SK-N-SH (cell line): Measurements from ENCODE around the gene FCHSD2. TPM values are rescaled to one million over a fixed set of nuclear protein-coding genes. Genes with fewer than 3 reads are reported as not detected.

Source experiments
- CTCF ChIA-PET: fragments of 300-600, 350-600 bp; formaldehyde crosslinking; extraction: SDS; loops from one replicate; lab custom pipeline; 2021; lab: Yijun Ruan, JAX
- POLR2A ChIA-PET: fragments of 350-600 bp; sonication (Branson Sonifier 250); formaldehyde crosslinking; extraction: SDS; loops from one replicate; lab custom pipeline; 2020; ENCODE audit warnings: antibody characterized with exemption, inconsistent platforms; lab: Yijun Ruan, JAX
- DNase-seq: peaks from one replicate; pipeline ENCODE4 v3.0.0; 2012
- H2AFZ ChIP-seq: fragments of 200-600 bp; sonication (generic); 2 replicates; pipeline ENCODE4 v1.8.1; 2016; ENCODE audit warnings: antibody characterized with exemption, mild to moderate bottlenecking, low read depth
- H3F3A ChIP-seq: fragments of 200-600 bp; sonication (generic); replicated peaks from 2 replicates; pipeline ENCODE3; 2016; ENCODE audit warnings: antibody characterized with exemption, mild to moderate bottlenecking; ENCODE audit not compliant: insufficient read depth
- H3K27ac ChIP-seq, 2 experiments: fragments of 200-500 bp in 1 of 2; fragments of 200-600 bp in 1 of 2; sonication (Bioruptor generic) in 1 of 2; sonication (generic), shearing (Covaris generic) in 1 of 2; 2 replicates each; pipeline versions ENCODE4 v1.5.1 to v1.6.1; 2014 to 2016; ENCODE audit warnings: low read depth in 2 of 2, inconsistent platforms in 1 of 2, low read length in 1 of 2, mild to moderate bottlenecking in 1 of 2, mixed read lengths in 1 of 2
- H3K27me3 ChIP-seq: fragments of 200-600 bp; sonication (generic), shearing (Covaris generic); 2 replicates; pipeline ENCODE4 v1.6.1; 2016; ENCODE audit warnings: mixed run types; ENCODE audit not compliant: insufficient read depth
- H3K36me3 ChIP-seq, 2 experiments: fragments of 200-500 bp in 1 of 2; fragments of 200-600 bp in 1 of 2; sonication (Bioruptor generic) in 1 of 2; sonication (generic) in 1 of 2; replicated peaks in 1 of 2; 2 replicates each; pipeline versions ENCODE3 to v1.5.1; 2014 to 2016; ENCODE audit warnings: low read length in 1 of 2, mild to moderate bottlenecking in 1 of 2; ENCODE audit not compliant: insufficient read depth in 2 of 2, control insufficient read depth in 1 of 2
- H3K4me1 ChIP-seq, 2 experiments: fragments of 200-500 bp in 1 of 2; fragments of 200-600 bp in 1 of 2; sonication (Bioruptor generic) in 1 of 2; sonication (generic), shearing (Covaris generic) in 1 of 2; 2 replicates each; pipeline versions ENCODE4 v1.5.1 to v1.6.1; 2014 to 2016; ENCODE audit warnings: low read depth in 1 of 2, low read length in 1 of 2, mixed run types in 1 of 2; ENCODE audit not compliant: insufficient read depth in 2 of 2, control insufficient read depth in 1 of 2
- H3K4me2 ChIP-seq: fragments of 200-600 bp; sonication (generic), shearing (Covaris generic); 2 replicates; pipeline ENCODE4 v1.6.1; 2017; ENCODE audit warnings: mixed run types
- H3K4me3 ChIP-seq, 2 experiments: fragments of 200-500 bp in 1 of 2; fragments of 200-600 bp in 1 of 2; sonication (Bioruptor generic) in 1 of 2; sonication (generic), shearing (Covaris generic) in 1 of 2; 2 replicates each; pipeline versions ENCODE4 v1.5.1 to v1.8.1; 2014 to 2016; ENCODE audit warnings: low read depth in 2 of 2, inconsistent platforms in 1 of 2, low read length in 1 of 2, mild to moderate bottlenecking in 1 of 2, mixed read lengths in 1 of 2, moderate library complexity in 1 of 2
- H3K79me2 ChIP-seq: fragments of 200-600 bp; sonication (generic); 2 replicates; pipeline ENCODE4 v1.8.1; 2017; ENCODE audit warnings: mild to moderate bottlenecking; ENCODE audit not compliant: insufficient read depth
- H3K9ac ChIP-seq: fragments of 200-600 bp; sonication (generic); 2 replicates; pipeline ENCODE4 v1.6.1; 2017; ENCODE audit warnings: mixed run types
- H3K9me2 ChIP-seq: fragments of 200-600 bp; sonication (generic); 2 replicates; pipeline ENCODE4 v1.6.1; 2017; ENCODE audit warnings: mixed run types
- H3K9me3 ChIP-seq: fragments of 200-600 bp; sonication (generic); 2 replicates; pipeline ENCODE4 v1.6.1; 2017; ENCODE audit warnings: mixed run types, mild to moderate bottlenecking, moderate library complexity
- H4K20me1 ChIP-seq: fragments of 200-600 bp; sonication (generic); 2 replicates; pipeline ENCODE4 v1.6.1; 2017; ENCODE audit warnings: mild to moderate bottlenecking, mixed run types; ENCODE audit not compliant: insufficient read depth
- ELF1 ChIP-seq: IDR thresholded peaks from 2 replicates; pipeline ENCODE4 v1.4.0; 2012
- EP300 ChIP-seq, 2 experiments: IDR thresholded peaks; 2 replicates each; pipeline versions ENCODE4 v1.4.0 to v1.6.1; 2012; ENCODE audit warnings: borderline replicate concordance in 1 of 2, low read depth in 1 of 2, low read length in 1 of 2
- FOSL2 ChIP-seq: IDR thresholded peaks from 2 replicates; pipeline ENCODE4 v1.4.0; 2012; ENCODE audit warnings: low read depth, mild to moderate bottlenecking, moderate library complexity, borderline replicate concordance
- FOXJ3 ChIP-seq: sonication (generic); formaldehyde crosslinking; IDR thresholded peaks from 2 replicates; pipeline ENCODE4 v1.5.1; 2020; ENCODE audit warnings: mild to moderate bottlenecking, missing genetic modification reagents
- FOXM1 ChIP-seq: IDR thresholded peaks from 2 replicates; pipeline ENCODE4 v1.4.0; 2012; ENCODE audit warnings: low read depth, mild to moderate bottlenecking
- GABPA ChIP-seq: IDR thresholded peaks from 2 replicates; pipeline ENCODE4 v1.4.0; 2012; ENCODE audit warnings: low read depth, mild to moderate bottlenecking
- GATA2 ChIP-seq: sonication (generic); formaldehyde crosslinking; IDR thresholded peaks from 2 replicates; pipeline ENCODE4 v1.5.0; 2020; ENCODE audit warnings: mild to moderate bottlenecking, missing genetic modification reagents
- MEF2A ChIP-seq: IDR thresholded peaks from 2 replicates; pipeline ENCODE4 v1.4.0; 2012; ENCODE audit warnings: low read depth, borderline replicate concordance
- MXI1 ChIP-seq: IDR thresholded peaks from 2 replicates; pipeline ENCODE4 v1.6.1; 2012; ENCODE audit warnings: mild to moderate bottlenecking, low read depth, low read length, improper control_type of control experiment
- NFIC ChIP-seq: IDR thresholded peaks from 2 replicates; pipeline ENCODE4 v1.4.0; 2012; ENCODE audit warnings: borderline replicate concordance
- NRF1 ChIP-seq: IDR thresholded peaks from 2 replicates; pipeline ENCODE4 v1.6.1; 2012; ENCODE audit warnings: low read depth, mild to moderate bottlenecking, low read length
- POLR2AphosphoS5 ChIP-seq: IDR thresholded peaks from 2 replicates; pipeline ENCODE4 v1.6.1; 2012; ENCODE audit warnings: low read depth, low read length
- RAD21 ChIP-seq: IDR thresholded peaks from 2 replicates; pipeline ENCODE4 v1.6.1; 2012; ENCODE audit warnings: mild to moderate bottlenecking, low read length
- RCOR1 ChIP-seq: fragments of 150-350 bp; IDR thresholded peaks from 2 replicates; pipeline ENCODE4 v1.6.1; 2017; ENCODE audit warnings: antibody characterized with exemption, low read length
- RFX5 ChIP-seq: IDR thresholded peaks from 2 replicates; pipeline ENCODE4 v1.6.1; 2012; ENCODE audit warnings: mild to moderate bottlenecking, improper control_type of control experiment, low read length
- RXRA ChIP-seq: IDR thresholded peaks from 2 replicates; pipeline ENCODE4 v1.4.0; 2012; ENCODE audit warnings: low read depth, mild to moderate bottlenecking, borderline replicate concordance
- TCF12 ChIP-seq: IDR thresholded peaks from 2 replicates; pipeline ENCODE4 v1.4.0; 2012
- TEAD4 ChIP-seq: IDR thresholded peaks from 2 replicates; pipeline ENCODE4 v1.4.0; 2012; ENCODE audit warnings: mild to moderate bottlenecking, borderline replicate concordance; ENCODE audit not compliant: insufficient read depth
- YY1 ChIP-seq: IDR thresholded peaks from 2 replicates; pipeline ENCODE4 v1.4.0; 2012; ENCODE audit warnings: low read depth, mild to moderate bottlenecking
- WGBS: methylation state at CpG from one replicate; pipeline ENCODE4 v1.1.6; 2017; ENCODE audit warnings: low lambda C conversion rate; 5-methylcytosine and 5-hydroxymethylcytosine counted together
- polyA plus RNA-seq, 3 experiments: library from polyadenylated mRNA; depleted of rRNA; stranded (reverse); fragments of >200 nt; gene quantifications; 2 replicates each; pipeline ENCODE4 v1.2.3, GENCODE V29; 2012
- TF ChIP-seq, protein P1 (sequence below): fragments of 200-600 bp; sonication (generic); IDR thresholded peaks from 2 replicates; pipeline ENCODE4 v1.6.1; 2017; ENCODE audit warnings: antibody characterized with exemption, mild to moderate bottlenecking, moderate library complexity
- TF ChIP-seq, protein P2 (sequence below): IDR thresholded peaks from 2 replicates; pipeline ENCODE4 v1.6.1; 2012; ENCODE audit warnings: mild to moderate bottlenecking, low read depth, low read length, moderate library complexity

FCHSD2 gene
- polyA plus RNA-seq, 1 of the 3 experiments (the other 2 are of a cell fraction), result 10.4 TPM

DNA sequence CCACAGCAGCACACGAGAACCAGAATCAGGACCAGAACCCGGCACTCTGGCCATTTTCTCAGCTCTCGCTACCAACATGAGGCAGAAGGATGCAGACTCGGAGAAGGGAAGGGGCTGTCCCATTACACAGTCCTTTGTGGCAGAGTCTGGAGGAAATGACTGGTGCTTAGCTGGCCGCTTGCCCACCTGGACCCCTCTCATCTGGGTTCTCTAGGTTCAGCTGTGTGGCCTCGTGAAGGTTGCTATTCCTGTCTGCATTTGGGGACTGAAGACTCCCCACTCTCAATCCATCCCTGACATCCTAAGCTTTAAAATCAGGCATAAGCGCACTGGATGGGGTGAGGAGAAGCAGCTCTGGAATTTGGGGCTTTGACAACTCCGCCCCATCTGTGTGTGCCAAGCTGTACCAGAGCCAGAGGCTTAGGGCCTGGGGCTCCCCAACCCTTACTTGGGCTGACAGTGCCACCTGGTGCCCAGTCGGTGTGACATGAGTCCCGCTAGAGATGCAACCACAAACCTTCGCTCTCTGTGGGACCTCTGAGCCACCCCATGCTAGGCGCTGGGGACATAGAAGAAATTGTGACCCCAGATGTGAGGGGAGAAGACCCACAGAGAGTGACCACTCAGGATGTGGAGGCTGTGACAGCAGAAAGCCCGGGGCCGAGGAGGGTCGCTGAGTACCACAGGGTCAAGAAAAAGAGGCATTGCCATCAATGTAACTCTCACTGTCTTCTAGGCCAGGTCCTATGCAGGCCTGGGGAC is 35.8 kb upstream of the FCHSD2 start (continued):
- TF ChIP-seq RAD21 (peak; percentile 98), FOXM1 (no peak), RCOR1 (no peak), MEF2A (no peak), TCF12 (no peak), RFX5 (no peak), ELF1 (no peak), EP300 (IDR thresholded peaks at IDR 0.05; ENCODE audit: borderline replicate concordance in 1 of 2, low read depth in 1 of 2, low read length in 1 of 2) (no peak), MXI1 (no peak), GATA2 (CRISPR knock-in tag) (no peak), GABPA (no peak), NRF1 (no peak), FOSL2 (no peak), TEAD4 (no peak), NFIC (peak; percentile 63)
- TF ChIP-seq, protein P1, sequence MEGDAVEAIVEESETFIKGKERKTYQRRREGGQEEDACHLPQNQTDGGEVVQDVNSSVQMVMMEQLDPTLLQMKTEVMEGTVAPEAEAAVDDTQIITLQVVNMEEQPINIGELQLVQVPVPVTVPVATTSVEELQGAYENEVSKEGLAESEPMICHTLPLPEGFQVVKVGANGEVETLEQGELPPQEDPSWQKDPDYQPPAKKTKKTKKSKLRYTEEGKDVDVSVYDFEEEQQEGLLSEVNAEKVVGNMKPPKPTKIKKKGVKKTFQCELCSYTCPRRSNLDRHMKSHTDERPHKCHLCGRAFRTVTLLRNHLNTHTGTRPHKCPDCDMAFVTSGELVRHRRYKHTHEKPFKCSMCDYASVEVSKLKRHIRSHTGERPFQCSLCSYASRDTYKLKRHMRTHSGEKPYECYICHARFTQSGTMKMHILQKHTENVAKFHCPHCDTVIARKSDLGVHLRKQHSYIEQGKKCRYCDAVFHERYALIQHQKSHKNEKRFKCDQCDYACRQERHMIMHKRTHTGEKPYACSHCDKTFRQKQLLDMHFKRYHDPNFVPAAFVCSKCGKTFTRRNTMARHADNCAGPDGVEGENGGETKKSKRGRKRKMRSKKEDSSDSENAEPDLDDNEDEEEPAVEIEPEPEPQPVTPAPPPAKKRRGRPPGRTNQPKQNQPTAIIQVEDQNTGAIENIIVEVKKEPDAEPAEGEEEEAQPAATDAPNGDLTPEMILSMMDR, result peak; percentile 79
- TF ChIP-seq, protein P2, sequence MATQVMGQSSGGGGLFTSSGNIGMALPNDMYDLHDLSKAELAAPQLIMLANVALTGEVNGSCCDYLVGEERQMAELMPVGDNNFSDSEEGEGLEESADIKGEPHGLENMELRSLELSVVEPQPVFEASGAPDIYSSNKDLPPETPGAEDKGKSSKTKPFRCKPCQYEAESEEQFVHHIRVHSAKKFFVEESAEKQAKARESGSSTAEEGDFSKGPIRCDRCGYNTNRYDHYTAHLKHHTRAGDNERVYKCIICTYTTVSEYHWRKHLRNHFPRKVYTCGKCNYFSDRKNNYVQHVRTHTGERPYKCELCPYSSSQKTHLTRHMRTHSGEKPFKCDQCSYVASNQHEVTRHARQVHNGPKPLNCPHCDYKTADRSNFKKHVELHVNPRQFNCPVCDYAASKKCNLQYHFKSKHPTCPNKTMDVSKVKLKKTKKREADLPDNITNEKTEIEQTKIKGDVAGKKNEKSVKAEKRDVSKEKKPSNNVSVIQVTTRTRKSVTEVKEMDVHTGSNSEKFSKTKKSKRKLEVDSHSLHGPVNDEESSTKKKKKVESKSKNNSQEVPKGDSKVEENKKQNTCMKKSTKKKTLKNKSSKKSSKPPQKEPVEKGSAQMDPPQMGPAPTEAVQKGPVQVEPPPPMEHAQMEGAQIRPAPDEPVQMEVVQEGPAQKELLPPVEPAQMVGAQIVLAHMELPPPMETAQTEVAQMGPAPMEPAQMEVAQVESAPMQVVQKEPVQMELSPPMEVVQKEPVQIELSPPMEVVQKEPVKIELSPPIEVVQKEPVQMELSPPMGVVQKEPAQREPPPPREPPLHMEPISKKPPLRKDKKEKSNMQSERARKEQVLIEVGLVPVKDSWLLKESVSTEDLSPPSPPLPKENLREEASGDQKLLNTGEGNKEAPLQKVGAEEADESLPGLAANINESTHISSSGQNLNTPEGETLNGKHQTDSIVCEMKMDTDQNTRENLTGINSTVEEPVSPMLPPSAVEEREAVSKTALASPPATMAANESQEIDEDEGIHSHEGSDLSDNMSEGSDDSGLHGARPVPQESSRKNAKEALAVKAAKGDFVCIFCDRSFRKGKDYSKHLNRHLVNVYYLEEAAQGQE, result no peak

DNA sequence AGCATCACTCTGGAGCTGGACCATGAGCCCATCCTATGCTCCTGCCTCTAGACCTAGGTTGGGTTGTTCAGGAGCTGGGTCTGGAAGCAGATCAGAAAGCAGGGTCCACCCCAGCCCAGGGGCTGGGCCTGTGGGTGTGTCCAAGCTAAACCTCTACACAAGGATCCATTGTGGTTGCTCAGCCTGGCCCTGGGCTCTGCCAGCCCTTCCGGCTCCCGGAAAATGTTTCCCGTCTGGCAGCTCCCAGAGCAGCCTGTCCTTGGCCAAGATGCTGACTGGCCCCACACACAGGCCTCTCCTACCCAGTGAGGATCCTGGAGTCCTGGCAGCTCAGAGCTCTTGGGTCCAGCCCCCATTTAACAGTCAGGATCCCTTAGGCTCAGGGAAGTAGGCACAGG is 35.3 kb upstream of the FCHSD2 start:
- Histone ChIP-seq H3K27ac (no peak overlapping the region), H3K9me3 (no peaks in the 10 kb centered on the region), H3K79me2 (no peaks in the 10 kb centered on the region), H2AFZ (peak overlapping the region; percentile 40; the same call in 1 of the 2 replicates), H3K9ac (no peak overlapping the region; the same call in 1 of the 2 replicates), H4K20me1 (no peaks in the 10 kb centered on the region), H3F3A (no peaks in the 10 kb centered on the region), H3K36me3 (no peaks in the 10 kb centered on the region), H3K9me2 (no peaks in the 10 kb centered on the region), H3K4me3 (no peak overlapping the region), H3K4me1 (peaks cover 5 to 10% of the 10 kb centered on the region in 2 experiments; a peak in 2 of 4 replicates), H3K4me2 (no peak overlapping the region), H3K27me3 (no peaks in the 10 kb centered on the region; the same call in 1 of the 2 replicates)
- CTCF ChIA-PET, result interaction anchor here (0.6 to 7.9 kb wide), 50 partner anchors 10 to 706 kb away, joined by 3 to 271 read pairs (median 5); partner anchors contain the start of gene FCHSD2
- no peak for DNase-seq
- TF ChIP-seq POLR2AphosphoS5 (no peak), RXRA (no peak), YY1 (no peak), FOXJ3 (CRISPR knock-in tag) (no peak)
- TF ChIP-seq, protein P2, result no peak
- POLR2A ChIA-PET, result interaction anchor here (0.6 to 1.1 kb wide), 4 partner anchors 16 to 346 kb away, joined by 3 to 8 read pairs (median 3); partner anchors contain the start of gene FCHSD2
- WGBS, result 100% methylated on average over 3 of the region's 3 CpGs
